GM23248 (cell line): ENCODE measurements around the gene GNPDA1.

Experiments
- EZH2 ChIP-seq: fragments of 200-600 bp; sonication (generic); IDR thresholded peaks from 2 replicates; pipeline ENCODE4 v1.6.1; 2018; ENCODE audit warnings: antibody characterized with exemption, mild to moderate bottlenecking; ENCODE audit not compliant: insufficient read depth, poor library complexity, severe bottlenecking
- EZH2phosphoT487 ChIP-seq: fragments of 200-600 bp; sonication (generic); IDR thresholded peaks from 2 replicates; pipeline ENCODE4 v1.6.1; 2018; ENCODE audit warnings: antibody characterized with exemption, moderate library complexity, mild to moderate bottlenecking, low read depth; ENCODE audit not compliant: insufficient read depth

- TF ChIP-seq EZH2phosphoT487: no peak
- TF ChIP-seq EZH2: no peak
Observed at GRCh38 chr5:142023836-142024235, 11.0 kb upstream of the GNPDA1 start.
